Mesothelial cell of epicardium (in vitro differentiated cells): ENCODE results near the gene FAM221A. TPM values are rescaled to one million over a fixed set of nuclear protein-coding genes. Genes with fewer than 3 reads are reported as not detected.

Experiments used
- DNase-seq, 2 experiments: peaks; one replicate each; pipeline ENCODE4 v3.0.0; 2021; ENCODE audit warnings: low spot score in 2 of 2; ENCODE audit not compliant: unreplicated experiment in 2 of 2
- H3K27ac Mint-ChIP-seq: 2 replicates; pipeline ENCODE4 v1.8.0; 2021; ENCODE audit warnings: mixed read lengths
- H3K27me3 Mint-ChIP-seq: 2 replicates; pipeline ENCODE4 v1.8.0; 2021; ENCODE audit warnings: low read depth, mixed read lengths
- H3K36me3 Mint-ChIP-seq: 2 replicates; pipeline ENCODE4 v1.8.0; 2021; ENCODE audit warnings: mixed read lengths
- H3K4me1 Mint-ChIP-seq: 2 replicates; pipeline ENCODE4 v1.8.0; 2021; ENCODE audit warnings: mixed read lengths
- H3K4me3 Mint-ChIP-seq: 2 replicates; pipeline ENCODE4 v1.8.0; 2021; ENCODE audit warnings: mild to moderate bottlenecking, moderate library complexity, mixed read lengths
- H3K9me3 Mint-ChIP-seq: 2 replicates; pipeline ENCODE4 v1.8.0; 2021; ENCODE audit warnings: mixed read lengths
- CTCF ChIP-seq: fragments of 200-600 bp; sonication (generic); IDR thresholded peaks from one replicate; pipeline ENCODE4 v1.5.0; 2021; ENCODE audit warnings: antibody characterized with exemption; ENCODE audit not compliant: unreplicated experiment
- total RNA-seq: library from RNA; stranded (reverse); gene quantifications from 3 replicates; pipeline ENCODE4 v1.2.1, GENCODE V29; 2021

The FAM221A gene
- 16.9 to 18.6 TPM (median 18.4 TPM) in 3 replicates for total RNA-seq

GRCh38 chr7:23679898-23680413 is at the start of gene FAM221A:
TSS of gene FAM221A (plus strand) at chr7:23680199. CDS start at chr7:23680219, 20 bp downstream.
- H3K36me3 Mint-ChIP-seq = no peaks in the 10 kb centered on the region
- peak; percentile 62 to 71 for DNase-seq
- H3K4me3 Mint-ChIP-seq = peak within 1 kb of the TSS; percentile 86
- no peaks in the 10 kb centered on the region for H3K27me3 Mint-ChIP-seq
- peak; percentile 68 for TF ChIP-seq CTCF
- peaks cover 4% of the 10 kb centered on the region for H3K4me1 Mint-ChIP-seq
- peaks cover 15% of the 10 kb centered on the region for H3K9me3 Mint-ChIP-seq
- H3K27ac Mint-ChIP-seq = peak within 1 kb of the TSS; percentile 94

GRCh38 chr7:23633417-23633816 is 46.6 kb upstream of the FAM221A start:
- H3K4me3 Mint-ChIP-seq = no peak overlapping the region
- no peak overlapping the region for H3K27ac Mint-ChIP-seq
- H3K27me3 Mint-ChIP-seq = no peaks in the 10 kb centered on the region
- H3K4me1 Mint-ChIP-seq = no peaks in the 10 kb centered on the region
- no peaks in the 10 kb centered on the region for H3K9me3 Mint-ChIP-seq
- TF ChIP-seq CTCF = no peak
- no peak for DNase-seq
- H3K36me3 Mint-ChIP-seq = peaks cover 2% of the 10 kb centered on the region

GRCh38 chr7:23645822-23646221 is 34.2 kb upstream of the FAM221A start:
- Mint-ChIP-seq H3K4me3 (no peak overlapping the region), H3K4me1 (peaks cover 4% of the 10 kb centered on the region), H3K27me3 (no peaks in the 10 kb centered on the region), H3K36me3 (peaks cover 8% of the 10 kb centered on the region), H3K9me3 (peaks cover 2% of the 10 kb centered on the region), H3K27ac (no peak overlapping the region)
- TF ChIP-seq CTCF = no peak
- DNase-seq = no peak

- Mint-ChIP-seq H3K27me3 (no peaks in the 10 kb centered on the region), H3K9me3 (peaks cover 59% of the 10 kb centered on the region), H3K27ac (no peak overlapping the region), H3K36me3 (peaks cover 3% of the 10 kb centered on the region), H3K4me3 (no peak overlapping the region), H3K4me1 (no peaks in the 10 kb centered on the region)
- no peak for TF ChIP-seq CTCF
- DNase-seq = no peak
Measured at GRCh38 chr7:23653942-23654341, 26.1 kb upstream of the FAM221A start.

GRCh38 chr7:23654508-23654907 is 25.5 kb upstream of the FAM221A start:
- no peak overlapping the region for H3K27ac Mint-ChIP-seq
- H3K4me1 Mint-ChIP-seq = no peaks in the 10 kb centered on the region
- no peak for TF ChIP-seq CTCF
- H3K36me3 Mint-ChIP-seq = peaks cover 3% of the 10 kb centered on the region
- no peak overlapping the region for H3K4me3 Mint-ChIP-seq
- no peak for DNase-seq
- H3K27me3 Mint-ChIP-seq = no peaks in the 10 kb centered on the region
- peaks cover 63% of the 10 kb centered on the region for H3K9me3 Mint-ChIP-seq

GRCh38 chr7:23655433-23655832 is 24.6 kb upstream of the FAM221A start:
- Mint-ChIP-seq H3K27me3 (no peaks in the 10 kb centered on the region), H3K4me1 (no peaks in the 10 kb centered on the region), H3K4me3 (no peak overlapping the region), H3K27ac (no peak overlapping the region), H3K36me3 (peaks cover 3% of the 10 kb centered on the region), H3K9me3 (peaks cover 64% of the 10 kb centered on the region)
- no peak for TF ChIP-seq CTCF
- no peak for DNase-seq
